GM21367 (cell line): Measurements from ENCODE around the gene RTL3.
"Not testable (repeated sequence)": the region's sequence is repeated elsewhere in the genome, so short reads cannot be mapped to it uniquely, and the experiment has no call there.

Experiments used
- ATAC-seq: cut with Tn5 transposase; IDR thresholded peaks from one replicate; pipeline ENCODE4 v1.9.1; 2021; ENCODE audit not compliant: unreplicated experiment

RTL3 gene, protein sequence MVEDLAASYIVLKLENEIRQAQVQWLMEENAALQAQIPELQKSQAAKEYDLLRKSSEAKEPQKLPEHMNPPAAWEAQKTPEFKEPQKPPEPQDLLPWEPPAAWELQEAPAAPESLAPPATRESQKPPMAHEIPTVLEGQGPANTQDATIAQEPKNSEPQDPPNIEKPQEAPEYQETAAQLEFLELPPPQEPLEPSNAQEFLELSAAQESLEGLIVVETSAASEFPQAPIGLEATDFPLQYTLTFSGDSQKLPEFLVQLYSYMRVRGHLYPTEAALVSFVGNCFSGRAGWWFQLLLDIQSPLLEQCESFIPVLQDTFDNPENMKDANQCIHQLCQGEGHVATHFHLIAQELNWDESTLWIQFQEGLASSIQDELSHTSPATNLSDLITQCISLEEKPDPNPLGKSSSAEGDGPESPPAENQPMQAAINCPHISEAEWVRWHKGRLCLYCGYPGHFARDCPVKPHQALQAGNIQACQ

DNA sequence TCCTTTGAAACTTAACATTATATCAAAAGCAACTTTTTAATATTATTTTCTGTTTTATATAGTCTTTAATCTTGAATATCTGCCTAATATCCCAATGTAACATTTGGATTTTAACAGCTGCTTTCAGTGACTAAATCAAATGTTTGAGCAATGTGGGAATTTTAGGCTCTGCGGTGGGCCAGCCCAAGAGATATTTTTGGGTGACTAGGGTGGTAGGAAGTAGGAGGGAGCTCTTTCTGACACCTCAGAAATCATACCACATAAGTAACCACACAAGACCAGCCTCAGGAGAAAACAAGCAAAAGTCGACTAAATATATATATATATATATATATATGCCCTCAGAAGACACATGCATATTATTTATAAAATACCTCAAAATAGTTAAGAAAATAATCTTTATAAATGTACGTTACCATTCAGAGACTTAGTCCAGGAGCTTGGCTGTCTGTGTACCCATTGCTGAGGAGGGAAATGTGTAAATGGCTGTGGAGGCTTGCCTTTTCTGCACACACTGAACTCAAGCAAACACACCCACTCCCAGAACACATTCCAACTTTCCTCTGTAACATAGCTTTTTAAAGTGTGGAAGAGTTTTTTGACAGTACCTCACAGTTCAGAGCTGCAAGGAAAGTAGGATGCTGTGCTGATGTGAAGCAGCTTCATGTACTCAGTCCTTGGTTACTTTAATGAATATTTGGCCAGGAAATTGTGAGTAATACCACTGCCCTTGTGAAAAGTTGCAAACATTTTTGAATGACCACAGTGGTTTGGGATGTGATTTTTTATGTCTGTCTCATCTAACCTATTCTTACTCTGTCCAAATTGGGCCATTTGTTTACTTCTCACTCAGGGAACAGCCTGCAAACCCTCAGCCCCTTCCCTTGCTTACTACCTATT is at the start of gene RTL3:
Gene RTL3 (minus strand): TSS at position 484 of the 900 bp plus-strand sequence. CDS start 908 bp downstream, outside the sequence.
- ATAC-seq: no peak

DNA sequence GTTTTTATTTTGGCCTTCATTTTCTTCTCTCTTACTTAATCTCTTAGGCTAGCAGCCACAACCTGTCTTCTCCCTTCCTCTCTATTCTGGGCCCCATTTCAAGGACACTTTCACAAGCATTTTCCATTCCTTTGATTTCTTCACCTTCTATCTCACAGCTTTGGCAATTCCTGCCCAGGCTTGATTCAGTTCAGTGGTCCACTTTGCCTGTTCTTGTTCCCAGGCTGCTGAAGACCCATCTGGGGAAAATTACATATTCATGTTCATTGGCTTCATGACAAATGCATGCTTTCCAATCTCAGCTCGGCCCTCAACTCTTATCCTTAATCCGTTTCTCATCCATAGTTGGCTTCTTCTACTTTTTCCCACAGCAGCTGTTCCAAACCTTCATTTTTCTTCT is 49.7 kb upstream of the RTL3 start:
- ATAC-seq: no peak

DNA sequence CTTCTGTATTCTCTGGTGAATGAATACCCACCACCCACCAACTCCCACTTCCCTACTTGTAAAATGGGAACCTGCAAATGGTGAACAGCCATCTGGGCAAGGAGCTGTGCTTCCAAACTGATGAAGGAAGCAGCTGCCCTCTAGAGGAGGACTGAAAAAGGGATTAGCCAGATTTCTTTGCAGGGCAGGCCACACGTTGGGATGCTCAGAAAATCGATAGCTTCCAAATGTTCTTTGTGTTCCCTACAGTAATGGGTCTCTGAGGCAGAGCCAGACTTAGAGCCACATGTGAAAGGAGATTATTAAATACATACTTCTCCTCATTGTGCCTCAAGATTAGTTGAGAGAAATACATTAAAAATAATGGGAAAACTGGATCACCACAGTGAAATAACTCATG is 49.1 kb upstream of the RTL3 start:
- ATAC-seq: no peak

DNA sequence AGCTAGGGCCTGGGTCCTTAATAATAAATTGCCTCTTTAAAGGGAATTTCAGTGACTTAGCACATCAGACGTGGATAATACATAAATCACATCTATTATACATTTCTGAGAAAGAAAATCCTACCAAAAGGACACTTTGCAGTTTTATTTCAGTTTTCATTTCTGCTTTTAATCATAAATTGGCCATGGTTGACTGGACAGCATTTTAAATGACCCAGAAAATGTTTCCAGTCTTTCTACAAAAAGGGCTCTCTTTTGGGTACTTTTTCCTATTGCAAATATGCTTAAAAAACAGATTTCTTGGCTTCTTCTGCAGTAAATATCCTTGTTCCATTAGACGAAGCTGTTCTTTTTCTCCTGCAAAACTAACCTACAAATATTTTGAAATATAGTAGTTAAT is 46.9 kb upstream of the RTL3 start:
- no peak for ATAC-seq

DNA sequence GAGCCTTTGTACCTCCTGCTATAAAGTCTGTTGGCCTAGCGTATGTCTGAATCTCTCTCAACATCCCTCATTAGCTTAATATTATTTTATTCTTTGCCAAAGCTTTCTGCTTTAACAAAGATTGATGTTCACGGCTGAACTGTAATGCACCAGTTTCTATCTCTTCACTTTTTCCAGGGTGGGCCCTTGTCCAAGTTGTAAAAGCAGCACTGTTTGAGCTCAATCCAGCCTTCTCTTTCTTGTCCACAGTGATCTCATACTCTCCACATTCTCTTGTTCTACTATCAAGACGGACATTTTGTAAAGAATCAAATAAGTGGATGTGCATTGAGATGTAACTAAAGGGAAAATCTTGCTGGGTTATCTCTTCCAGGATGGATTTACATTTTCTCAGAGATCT is 34.4 kb upstream of the RTL3 start:
- no peak for ATAC-seq

DNA sequence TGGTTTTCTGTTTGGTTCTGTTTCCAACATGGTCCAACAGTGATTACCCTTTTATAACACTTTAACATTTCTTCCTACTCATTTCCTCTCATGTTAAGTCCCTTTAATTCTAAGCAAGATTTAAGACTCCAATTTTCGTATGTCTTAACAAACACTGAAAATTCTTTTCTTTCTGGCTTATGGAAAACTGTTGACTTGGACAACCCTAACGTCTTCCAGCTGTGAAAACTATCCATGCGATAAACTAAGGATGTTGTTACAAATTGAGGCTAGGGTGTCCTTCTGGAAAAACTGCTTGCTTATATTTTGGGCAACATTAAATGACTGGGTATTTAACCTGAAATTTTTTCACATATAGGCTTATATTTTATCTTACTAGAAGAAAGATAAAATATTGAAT is 33.9 kb upstream of the RTL3 start:
- ATAC-seq: no peak

DNA sequence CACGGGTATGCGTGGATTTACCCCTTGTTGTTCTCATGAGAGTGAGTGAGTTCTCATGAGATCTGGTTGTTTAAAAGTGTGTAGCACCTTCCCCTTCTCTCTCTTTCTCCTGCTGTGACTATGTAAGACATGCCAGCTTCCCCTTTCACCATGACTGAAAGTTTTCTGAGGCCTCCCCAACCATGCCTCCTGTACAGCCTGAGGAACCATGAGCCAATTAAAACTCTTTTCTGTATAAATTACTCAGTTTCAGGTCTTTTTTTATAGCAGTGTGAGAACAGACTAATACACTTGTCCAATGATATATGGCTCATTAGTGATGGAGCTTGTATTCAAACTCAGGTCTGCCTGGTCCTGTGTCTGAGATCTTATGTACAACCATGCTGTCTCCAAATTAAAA is 28.5 kb upstream of the RTL3 start:
- ATAC-seq: no peak

DNA sequence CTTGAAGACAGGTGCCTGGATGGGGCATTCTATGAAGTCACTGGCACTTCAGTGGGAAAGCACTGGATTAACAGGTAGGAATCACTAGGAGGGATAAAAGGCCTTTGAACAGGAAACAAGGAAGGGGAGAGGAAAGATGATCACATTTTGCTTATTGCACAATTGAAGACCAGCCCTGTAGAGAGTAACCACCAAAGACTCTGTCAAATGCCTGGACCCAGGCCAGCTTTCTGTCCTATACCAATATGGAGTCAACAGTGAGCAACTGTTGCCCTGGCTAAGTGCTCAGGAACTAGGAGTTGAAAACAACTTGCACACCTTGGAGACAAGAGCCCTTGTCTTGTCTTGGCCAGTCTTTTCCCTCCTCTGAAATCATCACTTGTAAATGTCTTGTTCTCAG is 14.1 kb upstream of the RTL3 start:
- ATAC-seq: no peak

DNA sequence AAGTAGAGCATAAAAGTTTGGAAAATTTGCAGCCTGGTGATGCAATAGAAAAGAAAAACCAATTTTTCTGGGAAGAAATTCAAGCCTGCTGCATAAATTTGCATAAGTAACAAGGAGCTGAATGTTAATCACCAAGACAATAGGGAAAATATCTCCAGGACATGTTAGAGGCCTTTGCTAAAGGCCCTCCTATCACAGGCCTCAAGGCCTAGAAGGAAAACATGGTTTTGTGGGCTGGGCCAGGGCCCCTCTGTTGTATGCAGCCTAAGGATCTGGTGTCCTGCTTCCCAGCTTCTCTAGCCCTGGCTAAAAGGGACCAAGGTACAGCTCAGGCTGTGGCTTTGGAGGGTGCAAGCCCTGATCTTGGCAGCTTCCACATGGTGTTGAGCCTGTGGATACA is 6.2 kb upstream of the RTL3 start:
- ATAC-seq: no peak

DNA sequence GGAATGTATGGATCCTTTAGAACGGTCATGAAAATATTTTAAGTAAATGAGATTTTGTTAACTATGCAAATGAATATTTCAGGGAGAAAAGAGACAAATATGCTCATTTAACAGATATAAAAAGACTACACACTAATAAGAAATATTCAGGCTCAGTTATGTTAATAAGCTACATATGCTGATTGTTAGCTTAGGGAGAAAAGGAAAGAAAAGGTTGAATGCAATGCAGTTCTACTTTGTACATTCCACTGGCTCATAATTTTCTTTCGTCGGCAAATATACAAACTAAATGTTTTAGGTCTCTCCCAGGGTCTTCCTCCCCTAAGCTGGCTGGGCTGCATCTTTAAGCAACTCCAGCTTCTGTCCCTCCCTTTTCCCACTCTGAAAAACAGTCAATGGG is 2.7 kb upstream of the RTL3 start:
- ATAC-seq: no peak

DNA sequence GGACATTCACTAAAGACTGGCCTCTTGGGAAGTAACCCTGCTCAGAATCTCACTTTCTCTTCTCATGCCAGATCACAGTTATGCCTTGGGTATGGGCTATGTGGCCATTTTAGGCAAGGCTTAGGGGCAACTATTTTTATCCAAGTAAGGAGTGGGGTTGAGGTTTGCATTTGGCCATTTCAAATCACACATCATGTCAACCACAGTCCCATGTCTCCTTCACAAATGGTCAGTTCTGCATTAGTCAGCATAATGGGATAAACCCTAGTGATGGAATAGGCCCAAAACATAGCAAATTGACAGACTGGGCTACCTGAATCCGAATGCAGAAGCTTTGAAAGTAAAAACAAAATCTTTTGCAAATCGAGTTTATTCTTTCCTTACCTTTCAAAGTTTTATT is 827 bp upstream of the RTL3 start:
- no peak for ATAC-seq

DNA sequence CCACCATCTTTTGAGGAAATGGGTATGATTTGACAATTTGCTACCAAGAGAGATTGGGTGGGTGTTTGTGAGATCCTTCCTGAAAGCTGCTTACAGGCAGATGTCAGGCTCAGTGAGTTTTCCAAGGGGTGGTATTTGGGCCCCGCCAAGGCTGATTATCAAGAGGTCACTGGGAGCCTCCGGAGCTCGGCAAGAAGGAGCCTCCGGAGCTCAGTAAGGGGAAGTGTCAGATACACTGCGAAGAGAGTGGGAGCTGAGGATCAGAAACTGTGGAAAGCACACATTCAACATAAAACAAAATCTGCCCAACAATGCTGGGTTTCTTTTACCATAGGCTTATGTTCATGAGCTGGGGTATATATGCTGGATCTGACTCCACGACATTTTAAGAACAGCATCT is 714 bp downstream of the RTL3 start:
- no peak for ATAC-seq

DNA sequence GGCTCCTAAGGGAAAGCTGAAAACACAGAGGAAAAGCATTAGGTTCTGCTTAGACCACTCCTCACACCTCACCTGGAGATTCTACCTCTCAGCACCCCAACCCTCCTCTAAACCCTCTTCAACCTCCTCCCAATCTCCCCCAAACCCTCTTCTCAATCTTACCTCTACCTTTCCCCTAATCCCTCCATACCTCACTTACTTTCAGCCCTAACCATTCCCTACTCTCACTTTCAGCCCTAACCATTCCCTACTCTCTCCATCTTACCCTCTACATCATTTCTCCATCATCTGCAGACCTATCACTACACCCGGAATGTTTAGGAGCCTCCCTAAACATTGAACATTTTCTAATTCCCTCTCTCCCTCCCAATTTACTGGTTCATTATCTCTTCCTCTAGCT is 3.5 kb downstream of the RTL3 start:
- no peak for ATAC-seq

DNA sequence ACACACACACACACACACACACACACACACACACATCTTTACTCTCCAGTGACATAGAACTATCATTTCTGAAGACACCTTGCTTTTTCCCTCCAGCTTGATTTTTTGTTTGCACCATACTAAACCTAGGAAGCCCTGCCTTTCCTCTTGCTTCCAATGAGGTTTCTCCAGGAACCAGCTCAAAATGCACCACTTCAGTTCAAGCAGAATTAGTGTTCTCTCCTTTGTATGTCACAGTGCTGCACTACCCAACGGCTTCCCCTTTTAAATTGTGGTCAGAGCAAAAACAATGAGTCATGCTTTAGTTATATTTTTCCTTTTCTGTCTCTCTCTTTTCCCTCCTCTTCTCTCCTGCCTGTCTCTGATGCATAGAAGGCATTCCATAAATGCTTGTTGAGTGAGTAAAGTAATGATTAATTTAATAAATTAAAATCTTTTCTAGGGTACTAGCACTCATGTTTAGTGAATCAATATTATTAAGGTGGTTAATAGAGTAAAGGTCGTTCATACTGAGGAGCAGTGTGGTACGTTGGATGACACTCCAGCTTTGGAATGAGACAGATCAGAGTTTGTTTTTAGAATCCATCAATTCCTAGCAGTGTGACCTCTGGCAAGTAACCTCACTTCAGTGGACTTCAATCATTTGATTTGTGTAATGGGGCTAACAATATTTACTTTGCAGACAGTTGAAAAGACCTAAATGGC is 5.9 kb downstream of the RTL3 start:
- peak; percentile 46 for ATAC-seq

DNA sequence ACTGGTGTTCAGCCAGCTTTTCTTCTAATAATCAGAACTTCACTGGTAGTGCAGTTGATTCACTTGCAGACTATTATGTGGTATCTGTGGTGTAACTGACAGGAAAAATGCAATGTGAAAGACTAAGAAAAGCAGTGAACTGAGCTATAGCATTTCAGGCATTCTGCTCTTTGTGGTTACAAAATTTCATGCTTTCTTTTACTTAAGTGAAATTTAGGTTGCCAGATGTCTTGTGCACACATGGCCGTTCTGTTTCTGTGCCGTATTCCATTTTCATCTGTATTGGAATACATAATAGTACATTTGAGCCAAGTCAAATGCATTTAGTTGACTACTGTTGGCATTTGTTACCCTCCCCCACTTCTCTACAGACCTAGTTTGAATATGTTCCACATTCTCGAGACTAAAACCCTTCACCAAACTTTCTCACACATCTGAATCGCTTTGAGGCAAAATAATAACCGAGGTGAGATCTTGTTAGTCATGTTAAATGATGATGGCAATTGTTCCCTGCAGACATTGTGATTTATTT is 8.2 kb downstream of the RTL3 start:
- peak; percentile 82 for ATAC-seq

DNA sequence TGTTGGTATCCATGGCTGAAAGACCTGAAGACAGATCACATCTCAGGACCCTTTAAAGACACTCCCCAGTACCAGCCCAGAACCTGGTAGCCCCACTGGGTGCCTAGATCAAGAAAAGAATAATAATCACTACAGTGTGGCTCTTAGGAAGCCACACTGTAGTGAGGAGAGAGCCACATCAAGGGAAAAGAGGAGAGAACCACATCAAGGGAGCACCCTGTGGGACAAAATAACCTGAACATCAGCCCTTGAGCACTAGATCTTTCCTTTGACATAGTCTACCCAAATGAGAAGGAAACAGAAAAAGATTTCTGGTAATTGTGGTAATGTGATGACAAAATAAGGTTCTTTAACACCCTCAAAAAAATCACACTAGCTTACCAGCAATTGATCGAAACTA is 15.3 kb downstream of the RTL3 start:
- no peak for ATAC-seq

DNA sequence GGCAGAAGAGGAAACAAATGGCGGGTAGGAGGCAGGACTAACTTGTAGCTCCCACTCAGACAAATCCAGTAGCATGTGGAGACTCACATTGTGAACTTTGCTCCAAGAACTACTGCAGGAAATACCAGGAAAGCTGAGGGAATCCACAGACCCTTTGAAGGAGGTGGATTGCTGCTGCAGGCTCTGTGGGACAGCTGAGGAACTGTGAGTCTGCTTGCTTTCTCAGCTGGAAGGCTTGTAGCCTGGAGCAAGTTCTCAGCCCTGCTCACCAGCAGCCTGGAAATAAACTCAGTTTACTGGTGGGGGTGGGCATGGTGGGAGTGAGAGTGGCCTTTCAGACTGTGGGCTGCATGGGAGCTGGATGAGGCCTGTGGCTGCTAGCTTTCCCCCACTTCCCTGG is 16.0 kb downstream of the RTL3 start:
- ATAC-seq: no peak

DNA sequence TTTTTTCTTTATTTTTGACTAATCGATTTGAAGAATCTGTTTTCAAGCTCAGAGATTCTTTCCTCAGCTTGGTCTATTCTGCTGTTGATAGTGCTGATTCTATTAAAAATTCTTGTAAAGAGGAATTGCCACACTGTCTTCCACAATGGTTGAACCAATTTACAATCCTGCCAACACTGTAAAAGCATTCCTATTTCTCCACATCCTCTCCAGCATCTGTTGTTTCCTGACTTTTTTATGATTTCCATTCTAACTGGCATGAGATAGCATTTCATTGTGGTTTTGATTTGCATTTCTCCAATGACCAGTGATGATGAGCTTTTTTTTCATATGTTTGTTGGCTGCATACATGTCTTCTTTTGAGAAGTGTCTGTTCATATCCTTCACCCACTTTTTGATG is 23.0 kb downstream of the RTL3 start:
- ATAC-seq: not testable (repeated sequence)

DNA sequence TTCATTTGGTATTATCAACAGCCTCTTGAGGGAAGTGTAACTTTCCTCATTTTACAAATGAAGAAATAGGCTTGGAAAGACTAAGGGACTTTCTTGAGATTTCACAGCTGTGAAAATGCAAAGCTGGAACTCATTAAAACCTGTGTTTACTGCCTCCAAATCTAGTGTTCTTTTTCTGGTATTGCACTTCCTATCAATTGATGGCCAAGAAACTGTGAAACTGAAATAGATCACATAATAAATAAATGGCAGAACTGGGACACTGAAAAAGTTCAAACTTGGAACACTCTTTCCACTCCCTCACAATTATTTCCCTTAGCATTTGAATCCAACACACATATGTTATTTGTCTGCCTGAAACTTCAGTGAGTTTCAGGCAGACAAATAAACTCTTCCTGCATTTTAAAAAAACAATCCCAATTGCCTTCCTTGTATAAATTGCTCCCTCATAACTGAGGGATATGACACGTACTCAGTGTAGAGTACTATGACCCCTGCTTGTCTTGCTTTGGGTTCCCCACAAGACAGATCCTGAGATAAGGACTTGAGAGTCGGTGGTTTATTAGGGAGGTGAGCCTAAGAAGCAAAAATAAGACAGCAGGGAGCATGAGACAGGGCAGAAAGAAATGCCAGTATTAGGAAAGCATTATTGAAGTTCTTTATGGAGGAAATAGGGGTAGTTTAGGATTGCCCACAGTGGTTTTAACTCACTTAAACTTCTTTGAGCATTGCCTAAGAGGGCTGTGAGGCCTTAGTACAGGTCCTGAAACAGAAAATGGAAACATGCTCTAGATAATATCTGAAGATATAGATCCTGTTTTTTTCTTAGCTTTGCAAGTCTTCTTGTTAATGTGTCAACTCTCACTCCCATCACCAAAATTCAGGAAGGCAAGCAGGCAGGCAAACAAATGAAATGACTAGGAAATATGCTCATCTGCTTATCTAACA is 33.9 kb downstream of the RTL3 start:
- ATAC-seq: no peak

DNA sequence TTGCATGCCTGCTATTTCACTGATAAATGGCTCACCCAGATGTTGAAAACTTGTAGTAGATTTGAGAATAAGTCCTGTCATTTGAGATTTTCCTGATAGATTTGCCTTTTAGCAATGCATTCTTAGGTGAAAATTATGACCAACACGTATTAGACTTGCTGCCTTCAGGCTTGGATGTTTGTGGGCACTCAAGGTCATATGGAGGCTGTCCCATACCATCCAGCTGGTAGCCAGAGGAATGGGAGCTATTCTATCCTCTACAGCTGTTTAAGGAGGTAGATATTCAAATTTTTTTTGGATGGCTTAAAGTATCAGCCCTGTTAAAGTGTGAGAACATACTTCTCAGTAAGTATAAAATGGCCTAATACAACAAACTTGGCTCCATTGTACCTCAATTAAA is 34.7 kb downstream of the RTL3 start:
- ATAC-seq: no peak
